T-cell (primary cell): ENCODE results near the gene FOXP1. TPM values are rescaled to one million over a fixed set of nuclear protein-coding genes. Genes with fewer than 3 reads are reported as not detected.

Source experiments
- ATAC-seq, 4 experiments: fragments of 200-7000 bp in 3 of 4; fragments of 150-1000 bp in 1 of 4; cut with Tn5 transposase; replicated peaks in 1 of 4; 1 replicate in 3 of 4; 2 replicates in 1 of 4; pipeline ENCODE4 v1.10.0; 2021; ENCODE audit warnings: moderate library complexity in 3 of 4, mild to moderate bottlenecking in 2 of 4, moderate number of reproducible peaks in 1 of 4
- CTCF ChIA-PET, 2 donors: fragments of 300-600 bp; sonication (Branson Sonifier 250); formaldehyde crosslinking; loops; one replicate each; lab custom pipeline; 2022; ENCODE audit warnings: antibody characterized with exemption in 2 of 2; lab: Charles Lee
- POLR2A ChIA-PET, 2 donors: fragments of 300-600 bp; sonication (Branson Sonifier 250); formaldehyde crosslinking; loops; one replicate each; lab custom pipeline; 2022; ENCODE audit warnings: antibody characterized with exemption in 2 of 2; lab: Charles Lee
- DNase-seq, 35 experiments: peaks; one replicate each; pipeline versions ENCODE4 v3.0.0 to v3.0.0-alpha.2; 2013 to 2023
- H3K27ac ChIP-seq: one replicate; pipeline ENCODE4 v1.5.1; 2013; ENCODE audit warnings: low read length
- H3K27me3 ChIP-seq, 2 experiments: replicated peaks in 1 of 2; 1 replicate in 1 of 2; 2 replicates in 1 of 2; pipeline versions ENCODE4 v1.6.1 to v1.7.0; 2013; ENCODE audit warnings: low read length in 1 of 2, mixed read lengths in 1 of 2; ENCODE audit not compliant: control insufficient read depth in 2 of 2, insufficient read depth in 2 of 2; ENCODE audit errors: extremely low read depth in 1 of 2
- H3K36me3 ChIP-seq, 2 donors: 1 replicate in 1 of 2; 2 replicates in 1 of 2; pipeline versions ENCODE4 v1.6.1 to v1.7.0; 2013; ENCODE audit warnings: low read length in 1 of 2; ENCODE audit not compliant: control insufficient read depth in 2 of 2, insufficient read depth in 1 of 2; ENCODE audit errors: extremely low read depth in 1 of 2
- H3K4me1 ChIP-seq, 2 experiments: 1 replicate in 1 of 2; 2 replicates in 1 of 2; pipeline versions ENCODE4 v1.6.1 to v1.7.0; 2013; ENCODE audit warnings: low read length in 2 of 2, mixed read lengths in 1 of 2; ENCODE audit not compliant: insufficient read depth in 2 of 2, control insufficient read depth in 1 of 2; ENCODE audit errors: extremely low read depth in 1 of 2
- H3K4me3 ChIP-seq, 2 donors: 1 replicate in 1 of 2; 2 replicates in 1 of 2; pipeline versions ENCODE4 v1.5.1 to v1.7.0; 2013; ENCODE audit warnings: mild to moderate bottlenecking in 2 of 2, low read length in 1 of 2, moderate library complexity in 1 of 2; ENCODE audit not compliant: control insufficient read depth in 1 of 2; ENCODE audit errors: extremely low read depth in 1 of 2
- H3K9me3 ChIP-seq: 2 replicates; pipeline ENCODE4 v1.7.0; 2013
- H3K27ac Mint-ChIP-seq, 2 donors: one replicate each; pipeline ENCODE4 v1.8.0; 2020 to 2021; ENCODE audit warnings: mild to moderate bottlenecking in 2 of 2, mixed read lengths in 2 of 2
- H3K27me3 Mint-ChIP-seq, 2 donors: one replicate each; pipeline ENCODE4 v1.8.0; 2021 to 2022; ENCODE audit warnings: mixed read lengths in 2 of 2
- H3K36me3 Mint-ChIP-seq: one replicate; pipeline ENCODE4 v1.8.0; 2021; ENCODE audit warnings: mixed read lengths
- H3K4me1 Mint-ChIP-seq, 3 donors: one replicate each; pipeline ENCODE4 v1.8.0; 2020 to 2022; ENCODE audit warnings: mixed read lengths in 3 of 3, mild to moderate bottlenecking in 1 of 3
- H3K4me3 Mint-ChIP-seq, 3 donors: one replicate each; pipeline ENCODE4 v1.8.0; 2020 to 2022; ENCODE audit warnings: mild to moderate bottlenecking in 3 of 3, mixed read lengths in 3 of 3, moderate library complexity in 3 of 3
- H3K9me3 Mint-ChIP-seq, 3 donors: one replicate each; pipeline ENCODE4 v1.8.0; 2020 to 2022; ENCODE audit warnings: mixed read lengths in 3 of 3
- WGBS: methylation state at CpG from one replicate; pipeline ENCODE4 v1.1.5; 2013; ENCODE audit warnings: missing lambda C conversion rate; ENCODE audit not compliant: insufficient coverage; 5-methylcytosine and 5-hydroxymethylcytosine counted together
- total RNA-seq, 35 experiments: library from RNA in 6 of 35; stranded (reverse) in 6 of 35; fragments of 120-200 nt in 1 of 35; gene quantifications; one replicate each; pipeline versions ENCODE4 v1.2.1 to v1.2.4 and lab custom pipeline; 2013 to 2026

The FOXP1 gene
- total RNA-seq, 5 donors from 2014 or later (not counting 1 experiment from before 2014, with no cell fraction given): 258 to 586 (median 290) TPM

DNA sequence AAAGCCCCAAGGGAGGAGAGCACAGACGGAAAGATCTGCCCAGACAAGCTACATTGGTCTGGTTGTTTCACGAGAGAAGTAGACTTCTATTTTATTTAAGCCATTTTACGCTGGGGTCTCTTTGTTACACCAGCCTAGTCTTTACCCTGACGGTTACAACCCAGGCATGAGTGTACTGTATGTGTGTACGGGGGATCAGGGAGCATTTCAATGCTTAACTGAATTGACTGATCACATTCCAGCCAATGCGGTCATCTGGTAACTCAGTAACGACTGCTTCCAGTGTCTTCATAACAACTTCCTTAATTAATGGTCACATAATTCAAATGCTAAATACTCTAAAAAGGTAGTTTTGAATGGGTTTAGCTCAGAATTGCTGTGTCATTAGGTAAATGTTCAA is 288.6 kb downstream of the FOXP1 start:
- peak overlapping the region in 1 of 3 donors; percentile 39 for H3K4me3 Mint-ChIP-seq
- H3K4me3 ChIP-seq: no peak overlapping the region
- DNase-seq (no peak), ATAC-seq (no peak)
- ChIA-PET POLR2A (no interaction called here), CTCF (no interaction called here)
- H3K4me1 ChIP-seq: peaks cover 3 to 19% of the 10 kb centered on the region in 2 experiments
- H3K9me3 ChIP-seq: no peaks in the 10 kb centered on the region
- 100% methylated on average over 2 of the region's 7 CpGs for WGBS
- peaks cover 69 to 83% (median 81%) of the 10 kb centered on the region in 3 donors for H3K4me1 Mint-ChIP-seq
- H3K27me3 Mint-ChIP-seq: no peaks in the 10 kb centered on the region
- H3K36me3 Mint-ChIP-seq: peaks cover 55% of the 10 kb centered on the region
- H3K27me3 ChIP-seq: no peaks in the 10 kb centered on the region
- H3K27ac ChIP-seq: no peak overlapping the region
- no peaks in the 10 kb centered on the region for H3K9me3 Mint-ChIP-seq
- peaks cover 0 to 11% of the 10 kb centered on the region in 2 donors for H3K36me3 ChIP-seq
- H3K27ac Mint-ChIP-seq: peak overlapping the region in 1 of 2 donors; percentile 17

DNA sequence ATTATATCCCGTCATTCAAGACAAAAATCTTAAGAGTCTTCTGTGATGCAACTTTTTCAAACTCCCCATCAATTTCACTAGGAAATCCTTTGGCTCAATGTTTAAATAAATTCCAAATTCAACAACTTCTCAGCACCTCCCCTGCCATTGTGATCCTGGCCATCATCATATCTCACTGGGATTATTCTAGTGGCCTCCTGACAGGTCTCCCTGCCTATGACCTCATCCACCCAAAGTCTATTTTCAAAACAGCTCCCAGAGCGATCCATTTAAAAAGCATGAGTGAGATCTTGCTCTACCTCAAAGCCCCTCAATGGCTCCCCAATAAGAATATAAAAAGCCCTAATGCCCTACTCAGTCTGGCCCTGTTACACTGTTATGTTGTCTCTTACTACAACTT is 293.2 kb downstream of the FOXP1 start:
- Histone ChIP-seq H3K4me1 (peaks cover 2 to 3% of the 10 kb centered on the region in 2 experiments), H3K27ac (no peak overlapping the region), H3K36me3 (peaks cover 0 to 3% of the 10 kb centered on the region in 2 donors), H3K9me3 (no peaks in the 10 kb centered on the region), H3K4me3 (no peak overlapping the region), H3K27me3 (no peaks in the 10 kb centered on the region)
- no peaks in the 10 kb centered on the region for H3K27me3 Mint-ChIP-seq
- ChIA-PET POLR2A (no interaction called here), CTCF (no interaction called here)
- H3K4me1 Mint-ChIP-seq: peaks cover 59 to 71% (median 67%) of the 10 kb centered on the region in 3 donors
- DNase-seq (no peak), ATAC-seq (no peak)
- no peaks in the 10 kb centered on the region for H3K9me3 Mint-ChIP-seq
- 100% methylated on average over 2 of the region's 2 CpGs for whole genome bisulfite sequencing
- H3K36me3 Mint-ChIP-seq: peaks cover 38% of the 10 kb centered on the region
- peak overlapping the region in 1 of 2 donors; percentile 59 for H3K27ac Mint-ChIP-seq
- no peak overlapping the region for H3K4me3 Mint-ChIP-seq

DNA sequence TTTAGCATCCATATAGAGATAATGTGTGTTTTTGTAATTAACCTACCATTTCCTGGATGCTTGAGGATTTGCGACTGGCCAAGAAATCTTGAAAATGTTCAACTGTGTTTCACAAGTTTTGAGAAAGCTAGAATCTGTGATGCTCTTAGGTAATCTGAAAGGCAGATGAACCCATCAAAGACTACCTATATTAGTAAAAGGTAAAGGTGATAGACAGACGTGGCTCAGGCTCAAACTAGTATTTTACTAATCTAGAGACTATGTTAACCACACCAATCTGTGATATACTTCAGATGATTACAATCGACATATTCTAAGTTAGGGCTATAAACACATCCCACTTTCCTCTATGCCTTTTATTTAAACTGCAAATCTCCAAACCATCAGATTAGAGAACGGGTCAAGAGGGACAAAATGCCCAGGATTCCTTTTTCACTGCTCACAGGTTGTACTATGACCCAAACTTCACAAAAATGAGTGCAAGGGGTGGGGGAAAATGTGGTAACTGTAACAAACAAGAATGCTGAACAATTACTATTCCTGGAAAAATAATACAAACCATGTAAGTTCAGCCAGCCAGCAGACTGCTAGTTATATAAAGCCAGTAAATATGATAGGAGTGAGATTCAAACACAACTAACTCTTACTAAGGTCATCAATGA is 295.1 kb downstream of the FOXP1 start:
- H3K27ac ChIP-seq: no peak overlapping the region
- ChIA-PET POLR2A (no interaction called here), CTCF (no interaction called here)
- no peak overlapping the region for H3K4me3 ChIP-seq
- no peaks in the 10 kb centered on the region for H3K9me3 ChIP-seq
- peaks cover 62 to 72% (median 68%) of the 10 kb centered on the region in 3 donors for H3K4me1 Mint-ChIP-seq
- no peak overlapping the region for H3K4me3 Mint-ChIP-seq
- no peak for ATAC-seq
- no peaks in the 10 kb centered on the region for H3K4me1 ChIP-seq
- peaks cover 34% of the 10 kb centered on the region for H3K36me3 Mint-ChIP-seq
- 0% methylated on average over 1 of the region's 4 CpGs for WGBS
- H3K36me3 ChIP-seq: peaks cover 0 to 3% of the 10 kb centered on the region in 2 donors
- H3K27me3 ChIP-seq: no peaks in the 10 kb centered on the region
- peak overlapping the region; percentile 5 to 49 for H3K27ac Mint-ChIP-seq
- H3K27me3 Mint-ChIP-seq: no peaks in the 10 kb centered on the region
- H3K9me3 Mint-ChIP-seq: no peaks in the 10 kb centered on the region
- no peak for DNase-seq

DNA sequence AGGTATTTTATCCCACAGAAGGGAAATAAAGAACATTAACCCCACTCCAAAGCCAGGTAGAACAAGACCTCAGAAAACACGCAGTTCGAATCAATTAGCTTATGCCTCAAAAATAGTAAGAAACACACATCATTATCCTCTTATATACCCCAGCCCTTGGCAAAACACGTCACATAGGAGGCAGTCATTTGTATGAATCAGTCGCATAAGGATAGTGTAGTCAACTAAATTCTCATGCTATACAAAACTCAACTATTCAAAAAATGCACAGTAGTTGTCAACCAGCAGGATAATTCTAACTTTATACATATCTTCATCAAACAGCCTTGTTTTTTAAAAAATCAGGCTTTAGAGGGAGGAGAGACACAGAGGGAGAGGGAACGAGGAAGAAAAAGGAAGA is 298.4 kb downstream of the FOXP1 start:
- Mint-ChIP-seq H3K4me3 (no peak overlapping the region), H3K27ac (no peak overlapping the region), H3K36me3 (peaks cover 24% of the 10 kb centered on the region), H3K9me3 (no peaks in the 10 kb centered on the region), H3K27me3 (no peaks in the 10 kb centered on the region), H3K4me1 (peaks cover 57 to 64% (median 61%) of the 10 kb centered on the region in 3 donors)
- CTCF ChIA-PET: no interaction called here
- no peak overlapping the region for H3K27ac ChIP-seq
- 94% methylated on average over 2 of the region's 5 CpGs for WGBS
- no peaks in the 10 kb centered on the region for H3K9me3 ChIP-seq
- no peak overlapping the region for H3K4me3 ChIP-seq
- DNase-seq (no peak), ATAC-seq (no peak)
- H3K27me3 ChIP-seq: no peaks in the 10 kb centered on the region
- POLR2A ChIA-PET: interaction anchor here in 1 of 2 donors (0.6 kb wide), 1 partner anchor 384 kb away, joined by 3 read pairs; no protein-coding TSS in a partner anchor
- H3K36me3 ChIP-seq: no peaks in the 10 kb centered on the region
- peaks cover 0 to 5% of the 10 kb centered on the region in 2 experiments for H3K4me1 ChIP-seq

DNA sequence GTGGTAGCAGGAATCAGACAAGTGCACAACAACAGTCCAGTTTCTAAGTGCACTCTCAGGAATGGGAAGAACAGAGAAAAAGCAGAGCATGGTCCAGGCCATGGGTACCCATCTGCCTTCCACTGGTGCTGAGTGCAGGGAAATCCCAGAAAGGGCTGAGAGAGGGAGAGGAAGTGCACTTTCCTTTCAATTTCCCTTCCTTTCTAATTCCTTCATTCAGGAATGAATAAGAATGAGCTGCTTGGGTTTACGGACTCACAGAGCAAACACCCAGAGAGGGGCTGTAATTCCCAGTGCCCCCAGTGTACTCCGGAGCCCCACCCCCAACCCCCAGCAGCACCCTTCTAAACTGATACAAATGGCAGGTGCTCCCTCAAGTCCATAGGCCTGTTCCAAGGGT is 300.6 kb downstream of the FOXP1 start:
- Mint-ChIP-seq H3K4me1 (peaks cover 49 to 61% (median 52%) of the 10 kb centered on the region in 3 donors), H3K27ac (peak overlapping the region; percentile 3 to 36), H3K27me3 (no peaks in the 10 kb centered on the region), H3K9me3 (no peaks in the 10 kb centered on the region), H3K36me3 (peaks cover 16% of the 10 kb centered on the region), H3K4me3 (no peak overlapping the region)
- peaks cover 0 to 9% of the 10 kb centered on the region in 2 experiments for H3K4me1 ChIP-seq
- CTCF ChIA-PET: interaction anchor here in 1 of 2 donors (1.0 kb wide), 1 partner anchor 9 kb away, joined by 3 read pairs; no protein-coding TSS in a partner anchor
- POLR2A ChIA-PET: interaction anchor here (0.6 to 1.0 kb wide), 3 partner anchors 14 to 729 kb away, joined by 3 to 4 read pairs (median 3); no protein-coding TSS in a partner anchor
- H3K27me3 ChIP-seq: no peaks in the 10 kb centered on the region
- H3K27ac ChIP-seq: no peak overlapping the region
- DNase-seq (no peak), ATAC-seq (no peak)
- no CpG with 5 or more reads among the region's 2 CpGs for WGBS
- H3K9me3 ChIP-seq: no peaks in the 10 kb centered on the region
- no peak overlapping the region for H3K4me3 ChIP-seq
- no peaks in the 10 kb centered on the region for H3K36me3 ChIP-seq

DNA sequence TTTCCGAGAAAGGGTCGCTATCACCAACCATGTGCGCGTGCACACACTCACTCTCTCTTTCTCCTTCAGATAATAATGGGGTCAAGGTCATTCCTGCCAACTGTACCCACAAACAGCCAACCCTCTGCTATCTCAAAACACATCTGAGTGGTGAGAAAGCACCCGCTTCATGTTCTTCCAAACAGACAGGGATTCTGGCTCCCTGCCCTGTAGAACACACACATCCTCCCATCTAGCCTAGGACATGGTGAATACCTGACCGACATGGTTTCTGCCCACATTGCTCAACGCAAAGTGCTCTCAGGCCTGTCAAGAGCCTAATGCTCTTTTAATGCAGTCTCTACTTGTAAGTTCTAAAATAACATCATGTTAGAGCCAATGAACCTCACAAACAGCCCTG is 302.2 kb downstream of the FOXP1 start:
- peaks cover 52 to 63% (median 59%) of the 10 kb centered on the region in 3 donors for H3K4me1 Mint-ChIP-seq

More for the DNA sequence above, 302.2 kb downstream of the FOXP1 start:
- peaks cover 15% of the 10 kb centered on the region for H3K36me3 Mint-ChIP-seq
- no peaks in the 10 kb centered on the region for H3K27me3 Mint-ChIP-seq
- H3K36me3 ChIP-seq: no peaks in the 10 kb centered on the region
- H3K4me3 ChIP-seq: no peak overlapping the region
- no peaks in the 10 kb centered on the region for H3K27me3 ChIP-seq
- 100% methylated on average over 5 of the region's 7 CpGs for WGBS
- no peak overlapping the region for H3K27ac Mint-ChIP-seq
- DNase-seq: no peak
- H3K9me3 Mint-ChIP-seq: no peaks in the 10 kb centered on the region
- ChIA-PET CTCF (interaction anchor here in 1 of 2 donors (0.8 kb wide), 1 partner anchor 116 kb away, joined by 3 read pairs; no protein-coding TSS in a partner anchor), POLR2A (interaction anchor here (0.6 kb wide), 2 partner anchors 17 to 19 kb away, joined by 3 to 7 read pairs; no protein-coding TSS in a partner anchor)
- ATAC-seq: no peak
- peaks cover 0 to 9% of the 10 kb centered on the region in 2 experiments for H3K4me1 ChIP-seq
- H3K9me3 ChIP-seq: no peaks in the 10 kb centered on the region
- H3K4me3 Mint-ChIP-seq: no peak overlapping the region
- H3K27ac ChIP-seq: no peak overlapping the region
